GM12873 (cell line): Measurements from ENCODE around the gene KRT20.

Source experiments
- CTCF ChIP-seq: IDR thresholded peaks from 2 replicates; pipeline ENCODE4 v1.5.1; 2012; ENCODE audit warnings: low read depth, mild to moderate bottlenecking, moderate library complexity, low read length, control low read depth; ENCODE audit not compliant: insufficient read depth; ENCODE audit errors: missing control alignments

KRT20 gene

DNA sequence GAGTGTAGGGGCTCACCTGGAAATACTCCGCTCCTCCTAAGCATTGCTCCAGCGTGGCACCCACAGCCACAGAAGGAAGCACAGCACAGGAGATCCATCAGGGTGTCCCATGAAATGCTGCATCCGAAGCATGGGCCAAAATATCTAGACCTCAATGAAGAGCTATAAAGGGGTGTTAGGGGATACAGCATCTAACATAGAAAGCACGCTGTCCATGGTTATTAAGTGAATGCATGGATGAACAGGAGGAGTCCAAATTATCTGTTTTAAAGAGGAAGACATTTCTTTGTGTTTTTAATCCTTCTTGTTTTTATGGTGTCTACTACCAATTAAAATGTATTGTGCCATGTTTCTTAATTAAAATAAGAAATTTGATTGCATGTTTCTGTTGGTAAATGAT, 21.6 kb upstream of the KRT20 start:
- TF ChIP-seq CTCF = no peak

GRCh38 chr17:40905370-40905769, 20.3 kb upstream of the KRT20 start:
- no peak for TF ChIP-seq CTCF

GRCh38 chr17:40903129-40903847, 18.2 kb upstream of the KRT20 start:
- no peak for TF ChIP-seq CTCF

DNA sequence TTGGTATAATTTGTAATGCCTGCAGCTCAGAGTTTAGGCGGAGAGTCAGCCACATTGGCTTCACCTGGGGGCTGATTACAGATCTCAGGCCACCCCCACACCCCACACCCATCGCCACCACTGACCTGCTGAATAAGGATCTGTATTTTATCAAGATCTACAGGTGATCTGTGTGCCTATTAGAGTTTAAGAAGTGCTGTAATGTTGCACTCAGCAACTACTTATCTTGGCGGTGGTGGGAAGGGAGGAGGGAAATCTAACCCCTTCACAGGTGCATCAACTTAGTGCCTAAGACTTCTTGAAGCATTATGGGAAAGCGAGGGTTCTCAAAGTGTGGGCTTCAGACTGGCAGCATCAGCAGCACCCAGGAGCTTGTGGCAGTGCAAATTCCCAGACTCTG, 17.5 kb upstream of the KRT20 start:
- TF ChIP-seq CTCF = no peak

DNA sequence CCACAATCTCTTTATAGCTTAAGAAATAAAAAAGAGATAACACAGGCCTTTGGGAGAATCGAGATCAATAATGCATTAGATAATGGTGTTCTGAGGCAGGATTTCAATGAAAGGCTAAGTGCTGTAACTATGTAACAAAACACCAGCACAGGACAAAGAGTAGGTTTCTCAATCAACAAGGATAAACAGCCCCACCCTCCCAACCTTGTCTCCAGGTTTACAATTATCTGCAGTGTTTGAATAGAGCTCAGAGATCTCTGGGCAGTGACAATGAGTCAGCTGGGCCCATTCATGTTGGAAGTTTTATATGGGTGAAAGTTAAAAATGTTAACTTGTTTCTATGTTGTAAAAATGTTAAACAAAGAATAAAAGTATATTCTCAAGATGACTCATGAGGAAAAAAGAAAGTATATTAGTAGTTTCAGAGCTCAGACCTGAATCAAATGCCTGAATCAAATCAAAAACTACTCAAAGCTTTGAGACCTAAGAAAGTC, 17.0 kb upstream of the KRT20 start:
- no peak for TF ChIP-seq CTCF

DNA sequence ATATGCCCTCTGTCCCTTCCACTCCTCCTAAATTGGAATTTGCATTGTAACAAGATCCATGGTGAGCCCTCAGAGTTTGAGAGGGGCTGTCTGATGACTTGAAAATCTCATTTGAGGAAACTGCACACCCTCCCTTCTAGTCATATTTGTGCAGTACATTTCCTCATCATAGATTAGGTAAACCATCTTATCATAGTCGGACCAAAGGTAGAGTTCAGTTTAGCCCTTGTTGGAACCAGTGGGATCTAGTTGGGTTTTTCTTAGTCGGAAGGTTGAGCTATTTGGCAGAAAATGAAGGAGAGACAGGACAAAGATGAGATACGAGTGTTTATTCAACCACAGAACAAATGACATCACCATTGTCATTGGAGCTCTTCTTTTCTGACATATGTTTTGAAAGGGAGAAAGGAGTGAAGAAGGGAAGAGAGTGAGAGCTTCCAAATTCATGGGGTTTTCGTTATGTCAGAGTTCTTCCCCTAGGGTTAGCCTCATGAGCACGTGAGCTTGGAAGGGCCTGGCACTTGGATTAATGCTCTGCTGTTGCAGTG, 15.8 kb upstream of the KRT20 start:
- no peak for TF ChIP-seq CTCF

DNA sequence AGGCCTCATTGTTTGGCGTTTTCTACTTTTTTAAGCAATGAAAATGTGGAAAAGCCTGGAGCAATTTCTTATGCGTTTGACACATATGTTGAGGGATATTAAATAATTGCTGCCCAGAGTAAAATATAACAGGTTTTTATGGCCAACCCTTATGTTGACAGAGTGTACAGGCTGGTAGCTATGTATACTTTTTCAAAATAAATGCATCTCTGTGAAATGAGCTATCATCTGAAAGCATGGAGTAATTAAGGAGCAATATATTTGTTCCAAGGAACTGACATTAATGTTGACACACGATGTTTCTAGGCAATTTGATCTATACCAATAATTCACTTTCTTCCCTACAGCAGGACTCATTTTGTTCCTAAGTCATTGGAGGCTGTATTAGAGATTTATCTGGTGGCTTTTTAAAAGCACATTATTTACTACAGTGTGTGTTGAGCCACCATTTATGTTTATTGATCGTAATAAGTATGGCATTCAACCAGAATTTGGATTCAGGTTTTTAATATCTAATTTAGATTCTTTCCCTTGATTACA, 11.9 kb upstream of the KRT20 start:
- no peak for TF ChIP-seq CTCF
